ENCODE results near the gene OPN1SW. TPM values are rescaled to one million over a fixed set of nuclear protein-coding genes. Genes with fewer than 3 reads are reported as not detected.
A peak's percentile ranks its signal among the peaks of the same experiment; 100 is the strongest.

OPN1SW gene
- total and polyA plus RNA-seq, 9 of the 15 experiments (the other 6 are each of a cell fraction or from before 2014, with no cell fraction given) = 0.84 to 1.0 TPM; not detected in 7

DNA sequence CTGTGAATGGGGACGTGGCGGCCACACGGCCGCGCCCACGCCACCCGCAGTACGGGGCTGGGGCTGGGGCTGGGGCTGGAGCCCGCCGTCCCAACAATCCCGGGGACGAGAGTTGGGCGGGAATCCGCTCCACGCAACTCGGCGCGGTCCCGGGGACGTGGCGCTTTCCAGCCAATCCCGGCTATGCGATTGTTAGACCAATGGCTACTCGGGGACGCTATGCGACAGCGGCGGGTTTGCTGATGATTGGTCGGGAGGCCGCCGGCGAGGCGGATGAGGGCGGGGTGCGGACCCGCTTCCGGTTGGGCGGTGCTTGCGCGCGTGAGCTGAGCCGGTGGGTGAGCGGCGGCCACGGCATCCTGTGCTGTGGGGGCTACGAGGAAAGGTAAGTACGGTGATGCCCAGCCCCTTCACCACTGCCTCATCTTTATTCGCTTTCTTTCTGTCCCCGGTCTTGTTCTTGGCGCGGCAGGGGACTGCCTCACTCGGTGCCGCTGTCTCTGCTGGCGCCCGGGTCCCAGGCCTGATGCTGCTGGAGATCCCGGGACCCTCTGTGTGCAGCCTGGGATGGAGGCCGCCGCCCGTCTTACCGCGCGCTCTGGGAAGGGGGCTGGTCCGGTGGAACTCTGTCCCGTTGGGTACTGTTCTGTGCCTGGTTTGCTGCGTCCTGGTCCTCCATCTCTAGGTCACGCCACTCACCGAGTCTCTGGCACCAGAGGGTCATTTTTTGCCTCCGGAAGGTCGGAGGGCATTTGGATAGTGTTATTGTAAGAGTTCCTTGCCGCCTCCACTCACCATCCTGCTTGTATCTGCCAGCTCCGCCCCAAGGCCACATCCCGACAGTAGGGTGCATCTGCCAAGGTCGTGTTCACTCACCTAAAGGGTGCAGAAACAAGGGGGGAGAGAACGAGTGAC is 36.3 kb downstream of the OPN1SW start, which contains the start of gene CALU (continued):
- peak; percentile 1 for TF ChIP-seq MEIS2 (IDR thresholded peaks at IDR 0.05; ENCODE audit: partially characterized antibody)
- TF ChIP-seq, protein P1, sequence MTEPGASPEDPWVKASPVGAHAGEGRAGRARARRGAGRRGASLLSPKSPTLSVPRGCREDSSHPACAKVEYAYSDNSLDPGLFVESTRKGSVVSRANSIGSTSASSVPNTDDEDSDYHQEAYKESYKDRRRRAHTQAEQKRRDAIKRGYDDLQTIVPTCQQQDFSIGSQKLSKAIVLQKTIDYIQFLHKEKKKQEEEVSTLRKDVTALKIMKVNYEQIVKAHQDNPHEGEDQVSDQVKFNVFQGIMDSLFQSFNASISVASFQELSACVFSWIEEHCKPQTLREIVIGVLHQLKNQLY (CRISPR knock-in tag; conservative IDR thresholded peaks at IDR 0.05) = peak in 1 of 2 experiments; percentile 82; a peak in 2 of 4 replicates
- no peak; the same call in 1 of the 2 replicates for TF ChIP-seq ZC3H11A (IDR thresholded peaks at IDR 0.05; ENCODE audit: low read depth, low read length)
- TF ChIP-seq GTF2E2 (tag; IDR thresholded peaks at IDR 0.05) = peak; percentile 93
- no peak for TF ChIP-seq ZNF586 (CRISPR knock-in tag; conservative IDR thresholded peaks at IDR 0.05)
- no peak for TF ChIP-seq CSDE1 (IDR thresholded peaks at IDR 0.05)
- TF ChIP-seq ARNT (IDR thresholded peaks at IDR 0.05) = 0 out of 4 replicates have a peak, but pooled peaks have one; percentile 26 to 62
- TF ChIP-seq NR1H2 (CRISPR knock-in tag; IDR thresholded peaks at IDR 0.05) = peak; percentile 89; the same call in 1 of the 2 replicates
- TF ChIP-seq, protein P2, sequence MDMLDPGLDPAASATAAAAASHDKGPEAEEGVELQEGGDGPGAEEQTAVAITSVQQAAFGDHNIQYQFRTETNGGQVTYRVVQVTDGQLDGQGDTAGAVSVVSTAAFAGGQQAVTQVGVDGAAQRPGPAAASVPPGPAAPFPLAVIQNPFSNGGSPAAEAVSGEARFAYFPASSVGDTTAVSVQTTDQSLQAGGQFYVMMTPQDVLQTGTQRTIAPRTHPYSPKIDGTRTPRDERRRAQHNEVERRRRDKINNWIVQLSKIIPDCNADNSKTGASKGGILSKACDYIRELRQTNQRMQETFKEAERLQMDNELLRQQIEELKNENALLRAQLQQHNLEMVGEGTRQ (CRISPR knock-in tag; IDR thresholded peaks at IDR 0.05) = no peak; the same call in 1 of the 2 replicates
- TF ChIP-seq MTA3 (IDR thresholded peaks at IDR 0.05; ENCODE audit: borderline replicate concordance) = peak; percentile 97
- no peak for TF ChIP-seq DACH1 (IDR thresholded peaks at IDR 0.05; ENCODE audit: partially characterized antibody)
- TF ChIP-seq, protein P3, sequence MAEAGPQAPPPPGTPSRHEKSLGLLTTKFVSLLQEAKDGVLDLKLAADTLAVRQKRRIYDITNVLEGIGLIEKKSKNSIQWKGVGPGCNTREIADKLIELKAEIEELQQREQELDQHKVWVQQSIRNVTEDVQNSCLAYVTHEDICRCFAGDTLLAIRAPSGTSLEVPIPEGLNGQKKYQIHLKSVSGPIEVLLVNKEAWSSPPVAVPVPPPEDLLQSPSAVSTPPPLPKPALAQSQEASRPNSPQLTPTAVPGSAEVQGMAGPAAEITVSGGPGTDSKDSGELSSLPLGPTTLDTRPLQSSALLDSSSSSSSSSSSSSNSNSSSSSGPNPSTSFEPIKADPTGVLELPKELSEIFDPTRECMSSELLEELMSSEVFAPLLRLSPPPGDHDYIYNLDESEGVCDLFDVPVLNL (CRISPR knock-in tag; IDR thresholded peaks at IDR 0.05; ENCODE audit: low read depth) = peak; percentile 51; the same call in 1 of the 2 replicates
- TF ChIP-seq ZNF347 (CRISPR knock-in tag; IDR thresholded peaks at IDR 0.05; ENCODE audit: low read depth) = no peak
- TF ChIP-seq TAL1 (IDR thresholded peaks at IDR 0.05) = no peak
- peak; percentile 93; the same call in 1 of the 2 replicates for TF ChIP-seq LARP7 (IDR thresholded peaks at IDR 0.05)
- TF ChIP-seq, protein P4, sequence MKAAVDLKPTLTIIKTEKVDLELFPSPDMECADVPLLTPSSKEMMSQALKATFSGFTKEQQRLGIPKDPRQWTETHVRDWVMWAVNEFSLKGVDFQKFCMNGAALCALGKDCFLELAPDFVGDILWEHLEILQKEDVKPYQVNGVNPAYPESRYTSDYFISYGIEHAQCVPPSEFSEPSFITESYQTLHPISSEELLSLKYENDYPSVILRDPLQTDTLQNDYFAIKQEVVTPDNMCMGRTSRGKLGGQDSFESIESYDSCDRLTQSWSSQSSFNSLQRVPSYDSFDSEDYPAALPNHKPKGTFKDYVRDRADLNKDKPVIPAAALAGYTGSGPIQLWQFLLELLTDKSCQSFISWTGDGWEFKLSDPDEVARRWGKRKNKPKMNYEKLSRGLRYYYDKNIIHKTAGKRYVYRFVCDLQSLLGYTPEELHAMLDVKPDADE (conservative IDR thresholded peaks at IDR 0.05; ENCODE audit: control insufficient read depth, low read depth, low read length) = peak; percentile 91
- TF ChIP-seq, protein P5, sequence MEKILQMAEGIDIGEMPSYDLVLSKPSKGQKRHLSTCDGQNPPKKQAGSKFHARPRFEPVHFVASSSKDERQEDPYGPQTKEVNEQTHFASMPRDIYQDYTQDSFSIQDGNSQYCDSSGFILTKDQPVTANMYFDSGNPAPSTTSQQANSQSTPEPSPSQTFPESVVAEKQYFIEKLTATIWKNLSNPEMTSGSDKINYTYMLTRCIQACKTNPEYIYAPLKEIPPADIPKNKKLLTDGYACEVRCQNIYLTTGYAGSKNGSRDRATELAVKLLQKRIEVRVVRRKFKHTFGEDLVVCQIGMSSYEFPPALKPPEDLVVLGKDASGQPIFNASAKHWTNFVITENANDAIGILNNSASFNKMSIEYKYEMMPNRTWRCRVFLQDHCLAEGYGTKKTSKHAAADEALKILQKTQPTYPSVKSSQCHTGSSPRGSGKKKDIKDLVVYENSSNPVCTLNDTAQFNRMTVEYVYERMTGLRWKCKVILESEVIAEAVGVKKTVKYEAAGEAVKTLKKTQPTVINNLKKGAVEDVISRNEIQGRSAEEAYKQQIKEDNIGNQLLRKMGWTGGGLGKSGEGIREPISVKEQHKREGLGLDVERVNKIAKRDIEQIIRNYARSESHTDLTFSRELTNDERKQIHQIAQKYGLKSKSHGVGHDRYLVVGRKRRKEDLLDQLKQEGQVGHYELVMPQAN (IDR thresholded peaks at IDR 0.05; ENCODE audit: borderline replicate concordance) = peak; percentile 90
- TF ChIP-seq ZNF583 (CRISPR knock-in tag; IDR thresholded peaks at IDR 0.05) = peak; percentile 54; the same call in 1 of the 2 replicates
- no peak for TF ChIP-seq BCL6 (CRISPR knock-in tag; IDR thresholded peaks at IDR 0.05)
- TF ChIP-seq STAG1 (CRISPR knock-in tag; IDR thresholded peaks at IDR 0.05; ENCODE audit: borderline replicate concordance) = peak; percentile 61; the same call in 1 of the 2 replicates
- peak in 1 of 2 experiments; percentile 94; a peak in 2 of 4 replicates for TF ChIP-seq TEAD1 (CRISPR knock-in tag; IDR thresholded peaks at IDR 0.05)
- no peak for TF ChIP-seq FOXA1 (IDR thresholded peaks at IDR 0.05; ENCODE audit: borderline replicate concordance)

Data from K562 (cell line).